Measurements from ENCODE around the gene CDK16. TPM values are rescaled to one million over a fixed set of nuclear protein-coding genes. Genes with fewer than 3 reads are reported as not detected.
A peak's percentile ranks its signal among the peaks of the same experiment; 100 is the strongest.

The CDK16 gene
- total RNA-seq, 1 donor from 2014 or later, result 80.9 TPM

DNA sequence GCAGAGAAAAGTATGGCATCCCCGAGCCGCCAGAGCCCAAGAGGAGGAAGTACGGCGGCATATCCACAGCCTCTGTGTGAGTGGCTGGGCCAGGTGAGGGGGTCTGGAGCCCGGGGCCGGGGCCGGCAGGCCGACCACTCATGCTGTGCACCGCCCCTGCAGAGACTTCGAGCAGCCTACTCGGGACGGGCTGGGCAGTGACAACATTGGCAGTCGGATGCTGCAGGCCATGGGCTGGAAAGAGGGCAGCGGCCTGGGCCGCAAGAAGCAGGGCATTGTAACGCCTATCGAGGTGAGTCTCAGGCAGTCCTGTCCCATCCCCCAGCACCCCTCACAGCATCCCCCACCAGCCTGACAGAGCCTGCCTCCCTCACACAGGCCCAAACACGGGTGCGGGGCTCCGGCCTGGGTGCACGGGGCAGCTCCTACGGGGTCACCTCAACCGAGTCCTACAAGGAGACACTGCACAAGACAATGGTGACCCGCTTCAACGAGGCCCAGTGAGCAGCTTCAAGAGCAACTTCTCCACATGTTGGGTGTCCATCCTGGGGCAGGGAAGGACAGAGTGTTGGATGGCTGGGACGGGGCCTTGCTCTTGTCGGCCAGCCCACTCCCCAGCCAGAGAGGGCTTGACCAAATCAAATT lies 32.3 kb upstream of the CDK16 start:
- no peak for DNase-seq (ENCODE audit: low spot score)

DNA sequence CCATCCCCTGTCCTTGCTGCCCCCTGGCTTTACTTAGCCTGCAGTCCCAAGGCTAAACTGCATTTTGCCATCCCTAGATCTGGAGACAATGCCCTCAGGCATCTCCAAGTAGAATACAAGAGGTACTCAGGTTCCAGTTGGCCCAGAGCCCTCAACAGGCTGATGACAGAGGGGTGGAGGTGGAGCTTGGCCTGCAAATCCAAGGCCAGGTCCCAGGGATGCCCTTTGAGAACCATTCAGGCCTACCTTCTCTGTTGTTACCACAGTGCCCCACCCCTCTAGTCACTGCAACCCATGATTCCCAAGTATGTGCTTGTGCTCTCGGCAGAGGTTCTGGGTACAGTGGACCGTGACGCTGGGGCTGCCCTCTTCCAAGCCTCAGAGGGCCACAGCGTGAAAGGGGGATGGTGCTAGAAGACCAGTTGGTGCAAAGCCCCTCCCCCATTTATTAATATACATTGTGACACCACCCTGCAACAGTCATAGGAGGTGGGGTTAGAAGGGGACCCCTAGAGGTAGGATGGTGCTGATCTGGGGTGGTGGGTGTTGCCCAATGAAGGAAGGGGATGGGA lies 31.3 kb upstream of the CDK16 start:
- no peak for DNase-seq (ENCODE audit: low spot score)

DNA sequence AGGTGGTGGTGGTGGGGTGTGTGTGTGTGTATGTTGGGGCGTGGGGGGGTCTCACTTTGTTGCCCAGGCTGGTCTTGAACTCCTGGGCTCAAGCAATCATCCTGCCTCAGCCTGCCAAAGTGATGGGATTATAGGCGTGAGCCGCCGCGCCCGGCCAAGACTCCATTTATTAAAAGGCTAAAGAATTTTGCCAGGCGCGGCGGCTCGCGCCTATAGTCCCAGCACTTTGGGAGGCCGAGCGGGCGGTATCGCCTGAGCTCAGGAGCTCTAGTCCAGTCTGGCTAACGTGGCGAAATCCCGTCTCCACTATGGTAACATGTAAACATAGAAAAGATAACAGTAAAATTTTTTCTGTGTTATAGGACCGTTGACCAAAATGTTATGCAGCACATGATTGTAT lies 28.6 kb upstream of the CDK16 start:
- DNase-seq (ENCODE audit: low spot score), result no peak

DNA sequence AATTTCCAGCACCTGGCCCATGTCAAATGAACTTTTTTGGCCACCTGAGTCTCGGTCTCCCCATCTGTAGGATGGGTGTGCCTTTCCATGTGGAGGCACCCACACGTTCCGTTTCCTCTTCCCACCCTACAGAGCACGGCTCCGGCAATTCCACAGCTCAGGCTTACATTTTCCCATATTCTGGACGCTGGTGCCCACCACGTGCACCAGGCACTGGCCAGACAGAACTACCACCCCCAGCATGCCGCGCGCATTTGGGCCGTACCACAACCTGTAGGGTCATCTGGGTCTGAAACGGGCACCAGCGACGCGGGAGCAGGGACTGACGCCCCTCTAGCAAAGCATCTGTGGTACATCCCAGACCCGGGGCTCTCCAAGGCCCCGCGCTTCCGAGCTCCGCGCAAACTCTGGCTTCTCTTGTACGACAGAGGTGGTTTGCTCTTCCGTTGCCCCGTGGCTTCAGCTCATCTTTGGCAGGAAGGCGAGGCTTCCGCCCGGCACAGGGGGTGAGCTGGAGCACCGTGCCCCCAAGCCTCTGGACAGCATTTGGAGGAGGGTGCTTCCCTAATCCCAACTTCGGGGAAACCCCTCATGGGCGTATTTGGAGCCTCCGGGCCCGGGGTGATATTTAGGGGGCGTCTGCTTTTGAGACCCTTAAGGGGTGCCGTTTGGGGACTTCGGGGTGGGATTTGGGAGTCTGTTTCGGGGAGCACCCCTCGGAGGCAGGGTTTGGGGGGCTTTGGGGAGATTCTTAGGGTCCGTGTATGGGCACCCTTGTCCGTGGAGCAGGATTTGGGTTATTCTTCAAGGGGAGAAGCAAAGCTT lies 27.8 kb upstream of the CDK16 start:
- DNase-seq (ENCODE audit: low spot score), result peak; percentile 84

DNA sequence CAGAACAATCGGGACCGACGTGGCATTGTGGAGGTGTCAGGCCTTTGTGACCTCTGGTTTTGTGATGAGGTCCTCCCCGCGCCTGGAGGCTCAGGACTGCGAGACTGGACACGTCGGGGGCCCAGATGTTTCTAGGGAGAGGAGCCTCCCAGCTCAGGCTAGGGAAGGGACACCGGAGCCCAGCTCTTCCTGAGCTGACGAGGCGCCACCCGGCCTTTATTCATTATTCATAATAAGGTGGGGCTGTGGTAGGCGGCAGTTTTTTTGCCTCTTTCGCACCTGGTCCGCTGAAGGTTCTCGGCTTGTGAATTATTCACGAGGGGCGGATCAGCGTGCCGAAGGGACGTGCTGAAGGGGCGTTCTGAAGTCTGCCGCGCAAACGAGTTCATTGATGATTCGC lies 27.1 kb upstream of the CDK16 start:
- no peak for DNase-seq (ENCODE audit: low spot score)

DNA sequence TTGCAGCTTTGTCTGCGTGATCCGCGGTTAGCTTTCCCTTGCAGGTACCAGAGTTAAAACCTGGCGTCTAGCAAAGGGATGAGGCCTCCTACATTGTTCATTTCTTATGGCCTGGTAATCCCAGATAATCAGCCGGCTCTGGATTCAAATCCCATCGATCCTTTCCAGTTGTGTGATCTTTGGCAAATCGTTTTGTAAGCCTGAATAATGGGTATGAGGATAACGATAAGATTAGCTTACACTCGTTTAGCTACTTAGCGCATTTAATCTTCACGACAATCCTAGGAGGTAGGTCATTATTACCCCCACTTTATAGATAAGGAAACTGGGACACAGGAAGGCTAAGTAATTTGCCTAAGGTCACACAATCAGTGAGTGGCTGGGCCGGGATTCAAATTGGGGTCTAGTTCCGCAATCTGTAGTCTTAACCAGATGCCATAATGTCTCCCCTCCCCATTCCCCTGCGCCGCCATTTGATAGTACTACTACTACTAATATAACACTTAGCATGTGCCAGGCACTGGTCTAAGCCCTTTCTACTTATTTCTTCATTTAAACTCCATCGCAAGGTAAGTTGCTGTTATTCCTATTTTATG lies 26.6 kb upstream of the CDK16 start:
- DNase-seq (ENCODE audit: low spot score), result no peak

DNA sequence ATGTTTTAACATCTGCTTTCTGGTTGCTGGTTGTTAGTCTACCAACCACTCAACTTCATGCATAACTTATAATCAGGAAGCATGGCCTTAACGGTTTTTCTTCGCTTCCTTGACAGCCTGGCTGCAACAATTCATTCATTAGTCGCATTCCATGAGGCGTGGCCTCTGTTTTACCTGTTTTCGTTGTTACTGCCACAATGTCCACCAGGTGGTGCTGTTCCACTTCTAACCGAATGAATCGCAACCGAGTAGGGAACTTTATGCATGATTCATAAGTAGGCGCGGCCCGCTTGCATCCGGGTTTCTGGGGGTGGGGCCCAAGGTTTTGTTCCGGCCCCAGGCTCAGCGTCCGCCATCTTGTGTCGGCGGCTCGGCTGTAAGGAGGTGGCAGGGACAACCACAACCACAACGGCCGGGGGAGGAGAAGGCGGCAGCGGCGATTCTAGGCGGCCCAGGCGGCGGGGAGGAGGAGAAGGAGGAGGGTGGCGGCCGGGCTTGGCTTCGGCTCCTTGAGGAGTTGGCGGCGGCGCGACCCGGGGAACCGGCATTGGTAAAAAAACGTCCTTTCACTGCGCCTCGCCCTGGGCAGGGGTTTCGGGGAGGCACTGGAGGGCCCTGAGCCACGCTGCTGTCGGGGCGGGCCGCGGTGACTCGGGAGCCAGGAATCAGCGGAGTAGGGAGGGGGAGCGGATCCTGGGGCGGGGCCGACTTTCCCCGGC lies 24.8 kb upstream of the CDK16 start, which contains the start of gene UBA1:
Gene UBA1, plus strand, starts transcription at position 355 of the 719 bp plus-strand sequence. CDS start 4,974 bp downstream, outside the sequence.
- peak; percentile 99 for DNase-seq (ENCODE audit: low spot score)

DNA sequence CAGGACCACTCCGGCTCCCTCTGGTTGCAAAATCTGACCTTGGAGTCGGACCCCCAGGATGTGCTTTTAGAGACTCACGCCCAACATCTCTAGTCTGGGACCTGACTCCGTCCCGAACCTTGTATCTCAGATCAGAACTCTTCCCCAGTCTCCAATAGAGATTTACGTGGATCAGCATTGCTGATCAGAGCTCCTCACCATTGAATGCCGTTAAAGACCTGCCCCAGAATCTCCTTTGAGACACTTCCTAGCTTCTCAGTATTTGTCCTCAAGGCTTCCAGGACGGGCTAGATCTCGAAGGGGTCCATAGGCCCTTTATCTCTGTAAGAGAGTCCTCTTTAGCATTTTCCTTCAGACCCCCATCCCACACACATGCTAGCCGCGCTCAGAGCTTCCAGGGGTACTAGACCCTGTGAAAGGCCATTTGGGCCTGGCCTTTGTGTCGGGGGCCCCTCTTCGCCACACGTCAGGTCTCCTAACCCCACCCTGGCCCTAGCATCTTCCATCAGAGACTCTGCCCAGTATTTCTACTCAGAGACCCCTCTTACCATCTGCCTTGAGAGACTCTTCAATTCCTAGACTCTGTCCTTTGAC lies 24.2 kb upstream of the CDK16 start:
- no peak for DNase-seq (ENCODE audit: low spot score)

DNA sequence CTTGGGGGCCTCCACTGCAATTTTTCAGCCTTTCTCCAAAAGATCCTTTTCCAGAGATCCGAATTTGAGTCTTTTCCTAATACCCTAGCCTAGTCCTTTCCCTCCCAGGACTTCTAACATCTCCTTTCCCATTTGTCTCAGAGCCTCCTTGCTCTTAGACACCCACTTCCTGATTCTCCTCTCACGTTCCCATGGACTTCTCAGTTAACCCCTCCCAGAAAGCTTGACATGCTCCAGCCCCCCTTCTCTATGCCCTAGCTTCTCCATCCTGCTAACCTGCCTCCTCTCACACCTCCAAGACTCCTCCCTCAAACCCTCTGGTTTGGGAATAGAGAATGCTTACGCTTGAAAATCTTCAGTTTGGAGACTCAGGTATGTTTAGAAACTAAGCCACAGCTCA lies 22.4 kb upstream of the CDK16 start:
- DNase-seq (ENCODE audit: low spot score), result no peak

DNA sequence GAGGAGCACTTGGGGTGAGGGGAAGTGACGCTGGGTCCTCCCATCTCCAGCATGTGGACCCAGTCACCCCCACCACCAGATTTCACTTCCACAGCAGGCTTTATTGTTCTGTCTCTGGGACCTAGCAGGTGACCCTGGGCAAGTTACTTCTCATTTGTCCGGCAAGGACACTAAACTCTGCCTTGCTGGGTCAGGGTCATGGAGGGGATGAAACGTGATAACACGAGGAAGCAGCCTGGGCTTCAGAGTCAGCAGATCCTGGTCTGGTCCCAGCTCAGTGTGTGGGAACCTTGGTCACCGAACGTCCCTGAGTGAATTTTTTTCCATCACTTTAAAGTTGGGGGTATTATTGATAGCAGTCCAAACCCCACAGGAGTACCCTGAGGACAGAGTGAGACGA lies 21.0 kb upstream of the CDK16 start:
- DNase-seq (ENCODE audit: low spot score), result no peak

DNA sequence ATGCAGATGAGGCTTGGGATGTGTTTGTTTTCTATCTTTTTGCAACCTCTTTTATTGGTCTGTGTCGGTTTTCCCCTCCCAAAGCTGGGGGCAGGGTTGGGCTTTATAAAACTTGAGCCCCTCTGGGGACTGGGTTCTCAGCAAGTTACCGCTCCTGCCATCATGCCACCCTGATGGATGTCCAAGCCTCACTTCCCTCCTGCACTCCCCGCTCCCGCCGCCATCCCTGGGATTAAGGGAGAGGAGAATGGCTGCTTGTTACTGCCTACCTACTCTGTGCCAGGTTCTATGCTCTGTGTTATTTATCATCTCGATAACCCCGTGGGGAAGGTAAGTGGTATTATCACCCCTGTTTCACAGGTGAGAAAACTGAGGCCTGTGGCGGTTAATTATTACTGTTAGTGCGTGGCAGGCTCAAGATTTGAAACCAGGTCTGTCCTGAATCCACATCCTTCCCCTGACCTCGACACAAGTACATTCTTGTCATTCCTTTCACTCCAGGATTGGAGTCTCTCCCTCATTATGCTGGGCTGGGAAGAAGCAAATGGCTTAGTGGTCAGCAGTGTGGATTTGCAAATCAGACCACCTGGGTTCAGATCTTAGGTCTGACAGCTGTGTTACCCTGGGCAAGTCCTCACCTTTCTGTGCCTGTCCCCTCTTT lies 20.3 kb upstream of the CDK16 start:
- DNase-seq (ENCODE audit: low spot score), result no peak

DNA sequence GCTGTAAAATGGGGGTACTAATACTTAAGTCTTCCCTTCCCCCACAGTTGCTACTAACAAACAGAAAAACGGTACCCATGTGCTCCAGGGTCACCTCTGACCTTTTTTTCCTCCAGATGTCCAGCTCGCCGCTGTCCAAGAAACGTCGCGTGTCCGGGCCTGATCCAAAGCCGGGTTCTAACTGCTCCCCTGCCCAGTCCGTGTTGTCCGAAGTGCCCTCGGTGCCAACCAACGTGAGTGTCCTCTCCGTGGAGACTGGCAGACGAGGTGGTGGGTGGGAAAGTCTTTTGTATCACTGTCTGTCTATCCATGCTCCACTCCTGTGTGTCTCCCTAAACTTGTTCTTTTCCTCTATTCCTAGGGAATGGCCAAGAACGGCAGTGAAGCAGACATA lies 19.8 kb upstream of the CDK16 start:
- no peak for DNase-seq (ENCODE audit: low spot score)

DNA sequence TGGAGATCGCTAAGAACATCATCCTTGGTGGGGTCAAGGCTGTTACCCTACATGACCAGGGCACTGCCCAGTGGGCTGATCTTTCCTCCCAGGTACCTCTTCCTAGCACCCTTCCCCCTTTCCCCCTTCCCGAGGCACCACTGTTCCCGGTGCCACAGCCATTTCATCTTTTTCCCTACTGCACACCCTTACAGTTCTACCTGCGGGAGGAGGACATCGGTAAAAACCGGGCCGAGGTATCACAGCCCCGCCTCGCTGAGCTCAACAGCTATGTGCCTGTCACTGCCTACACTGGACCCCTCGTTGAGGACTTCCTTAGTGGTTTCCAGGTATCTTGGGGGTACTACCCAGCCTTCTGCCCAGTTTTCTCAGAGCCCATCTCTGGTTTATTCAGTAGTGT lies 19.2 kb upstream of the CDK16 start:
- no peak for DNase-seq (ENCODE audit: low spot score)

DNA sequence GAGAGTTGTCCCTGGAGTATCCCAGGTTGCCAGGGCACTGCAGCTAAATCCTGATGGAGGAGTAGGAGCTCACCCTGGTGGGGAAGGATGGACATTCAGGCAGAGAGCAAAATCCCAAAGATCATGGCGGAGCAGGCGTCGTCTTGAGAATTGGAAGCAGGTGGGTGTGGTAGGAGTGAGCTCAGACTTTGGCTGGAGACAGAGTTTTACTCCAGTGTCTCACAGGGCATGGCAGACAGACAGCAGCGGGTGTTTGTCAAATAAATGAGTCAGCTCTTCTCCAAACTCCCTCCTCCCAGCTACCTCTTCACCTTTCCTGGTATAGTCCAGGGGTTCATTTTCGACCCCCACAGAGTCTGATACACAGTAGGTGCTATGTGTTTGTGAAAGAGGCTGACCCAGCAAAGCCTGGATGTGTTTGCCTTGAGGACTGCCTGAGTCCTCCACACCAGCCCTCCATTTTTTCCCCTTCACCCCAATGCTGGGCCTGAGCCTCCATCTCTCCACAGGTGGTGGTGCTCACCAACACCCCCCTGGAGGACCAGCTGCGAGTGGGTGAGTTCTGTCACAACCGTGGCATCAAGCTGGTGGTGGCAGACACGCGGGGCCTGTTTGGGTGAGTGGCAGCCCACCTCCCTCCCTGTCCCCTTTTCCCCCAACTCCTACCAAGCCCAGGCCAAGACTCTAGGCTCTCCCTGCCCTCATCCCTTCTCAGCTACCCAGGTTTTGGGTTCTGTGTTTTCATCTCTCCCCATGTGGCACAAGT lies 17.9 kb upstream of the CDK16 start:
- no peak for DNase-seq (ENCODE audit: low spot score)

DNA sequence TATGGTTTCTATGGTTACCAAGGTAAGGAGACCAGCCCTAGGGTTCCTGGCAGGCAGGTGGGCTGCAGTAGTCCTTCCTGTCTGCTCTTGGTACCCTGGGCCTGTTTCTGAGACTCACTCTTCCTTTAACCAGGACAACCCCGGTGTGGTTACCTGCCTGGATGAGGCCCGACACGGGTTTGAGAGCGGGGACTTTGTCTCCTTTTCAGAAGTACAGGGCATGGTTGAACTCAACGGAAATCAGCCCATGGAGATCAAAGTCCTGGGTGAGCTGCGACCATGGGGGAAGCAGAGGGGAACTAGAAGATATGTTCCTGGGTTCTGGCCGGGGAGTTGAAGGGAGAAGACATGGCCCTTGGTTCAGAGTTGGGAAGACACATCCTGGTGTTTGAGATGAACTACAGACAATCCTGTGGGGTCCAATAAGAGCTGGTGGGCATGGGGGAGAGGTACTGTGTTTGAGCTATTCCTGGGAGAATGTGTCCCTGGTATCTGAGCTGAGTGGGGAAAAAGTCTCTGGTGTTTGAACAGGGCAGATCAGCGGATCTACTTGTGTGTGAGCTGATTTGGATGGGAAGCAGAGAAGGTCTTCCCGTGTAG lies 17.0 kb upstream of the CDK16 start:
- no peak for DNase-seq (ENCODE audit: low spot score)

DNA sequence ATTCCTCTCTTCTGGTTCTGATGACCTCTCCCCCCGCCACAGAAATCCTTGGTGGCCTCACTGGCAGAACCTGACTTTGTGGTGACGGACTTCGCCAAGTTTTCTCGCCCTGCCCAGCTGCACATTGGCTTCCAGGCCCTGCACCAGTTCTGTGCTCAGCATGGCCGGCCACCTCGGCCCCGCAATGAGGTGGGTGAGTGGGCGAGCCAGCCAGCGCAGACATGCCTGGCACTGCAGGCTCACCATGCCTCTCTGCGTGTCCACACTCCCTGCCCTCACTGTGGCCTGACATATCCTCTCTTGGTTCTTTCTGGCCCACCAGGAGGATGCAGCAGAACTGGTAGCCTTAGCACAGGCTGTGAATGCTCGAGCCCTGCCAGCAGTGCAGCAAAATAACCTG lies 16.2 kb upstream of the CDK16 start:
- DNase-seq (ENCODE audit: low spot score), result no peak

DNA sequence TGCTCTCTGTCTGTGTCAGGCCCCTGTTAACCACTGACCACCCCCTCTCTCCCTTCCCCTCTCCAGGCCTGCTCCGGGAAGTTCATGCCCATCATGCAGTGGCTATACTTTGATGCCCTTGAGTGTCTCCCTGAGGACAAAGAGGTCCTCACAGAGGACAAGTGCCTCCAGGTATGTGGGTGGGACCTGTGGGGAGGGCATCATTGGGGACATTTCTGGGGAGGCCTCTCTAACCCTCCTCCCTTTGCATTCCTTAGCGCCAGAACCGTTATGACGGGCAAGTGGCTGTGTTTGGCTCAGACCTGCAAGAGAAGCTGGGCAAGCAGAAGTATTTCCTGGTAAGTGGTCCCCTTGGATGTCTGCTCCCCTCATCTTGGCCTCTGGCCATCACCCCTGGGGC lies 15.6 kb upstream of the CDK16 start:
- DNase-seq (ENCODE audit: low spot score), result no peak

DNA sequence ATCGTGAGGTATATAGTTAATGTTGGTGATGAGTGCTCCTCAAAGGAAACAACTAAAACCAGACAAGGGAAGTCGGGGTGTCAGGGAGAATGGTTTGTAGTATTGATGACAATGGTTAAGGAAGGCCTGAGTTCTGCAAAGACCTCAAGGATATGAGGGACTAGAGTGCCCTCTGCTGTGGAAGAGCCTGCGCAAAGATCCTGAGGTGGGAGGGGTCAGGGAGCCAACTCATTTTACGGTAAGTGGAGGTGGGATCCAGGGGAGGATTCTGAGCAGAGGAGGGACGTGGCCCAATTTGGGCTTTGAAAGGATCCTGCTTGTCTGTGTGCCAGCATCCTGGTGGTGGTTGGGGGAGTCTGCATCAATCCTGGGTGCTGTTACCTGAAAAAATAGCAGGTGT lies 13.5 kb upstream of the CDK16 start:
- no peak for DNase-seq (ENCODE audit: low spot score)

DNA sequence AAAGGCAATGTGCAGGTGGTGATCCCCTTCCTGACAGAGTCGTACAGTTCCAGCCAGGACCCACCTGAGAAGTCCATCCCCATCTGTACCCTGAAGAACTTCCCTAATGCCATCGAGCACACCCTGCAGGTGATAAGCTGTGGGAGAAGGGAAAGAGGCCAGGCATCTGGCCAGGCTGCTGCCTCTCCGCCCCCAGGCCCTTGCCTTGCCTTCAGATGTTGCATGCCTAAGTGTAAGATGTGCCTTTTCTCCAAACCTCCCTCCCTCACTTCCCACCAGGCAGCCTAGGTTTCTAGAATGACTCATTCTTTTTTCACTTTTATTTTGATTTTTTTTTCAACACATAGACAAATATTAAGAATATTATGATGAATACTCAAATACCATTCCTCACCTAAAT lies 12.2 kb upstream of the CDK16 start:
- no peak for DNase-seq (ENCODE audit: low spot score)

DNA sequence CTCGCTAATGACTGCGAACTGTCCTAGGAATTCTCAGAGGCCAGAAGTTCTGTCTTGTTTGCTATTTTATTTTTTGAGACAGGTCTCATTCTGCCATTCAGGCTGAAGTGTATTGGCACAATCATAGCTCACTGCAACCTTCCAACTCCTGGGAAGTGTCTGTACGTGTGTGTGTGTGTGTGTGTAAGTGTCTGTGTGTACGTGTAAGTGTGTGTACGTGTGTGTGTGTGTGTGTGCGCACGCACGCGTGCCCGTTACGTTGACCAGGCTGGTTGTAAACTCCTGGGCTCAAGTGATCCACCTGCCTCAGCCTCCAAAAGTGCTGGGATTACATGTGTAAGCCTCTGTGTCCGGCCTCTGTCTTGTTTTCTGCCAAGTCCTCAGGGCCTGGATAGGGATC lies 10.4 kb upstream of the CDK16 start:
- no peak for DNase-seq (ENCODE audit: low spot score)
